ENCODE measurements around the gene GSAP. TPM values are rescaled to one million over a fixed set of nuclear protein-coding genes. Genes with fewer than 3 reads are reported as not detected.

GSAP gene
- total RNA-seq, 1 experiment from 2014 or later, result 23.3 TPM

- Mint-ChIP-seq H3K4me3 (ENCODE audit: low read depth, unreplicated experiment) (no peak overlapping the region), H3K36me3 (ENCODE audit: insufficient read depth, unreplicated experiment) (no peaks in the 10 kb centered on the region), H3K4me1 (ENCODE audit: low read depth, unreplicated experiment) (peaks cover 33% of the 10 kb centered on the region), H3K27me3 (ENCODE audit: unreplicated experiment) (no peaks in the 10 kb centered on the region), H3K27ac (ENCODE audit: unreplicated experiment) (no peak overlapping the region), H3K9me3 (ENCODE audit: low read depth, unreplicated experiment) (no peaks in the 10 kb centered on the region)
- no peak for TF ChIP-seq CTCF (IDR thresholded peaks at IDR 0.05; ENCODE audit: unreplicated experiment)
- BruUV-seq (replicated peaks), result no TSS peak
- intact Hi-C loops (cut with micrococcal nuclease; ENCODE audit: unreplicated experiment), result no loop called here
- DNase-seq, result no peak
- CTCF ChIA-PET, result no interaction called here
These were observed 45.7 kb upstream of the GSAP start for GRCh38 chr7:77461842-77462241.

DNA sequence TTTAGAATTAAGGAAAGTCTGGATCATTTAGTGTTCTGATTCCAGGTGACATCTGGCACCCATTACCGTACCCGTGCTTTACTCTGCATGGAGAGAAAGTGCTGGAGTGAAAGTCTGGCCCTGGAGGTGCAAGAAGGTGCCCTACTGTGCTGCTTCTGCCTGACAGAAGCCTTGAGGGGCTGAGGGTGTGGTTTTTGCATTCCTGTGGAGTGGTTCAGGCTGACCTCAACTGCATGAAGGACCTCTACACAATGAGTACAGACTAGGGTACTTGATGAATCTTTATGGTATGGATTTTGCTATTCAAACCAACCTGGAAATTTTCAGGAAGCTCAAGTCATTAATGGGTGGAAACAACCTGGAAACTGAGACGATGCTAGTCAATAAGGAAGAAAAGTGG lies 45.1 kb upstream of the GSAP start:
- no peaks in the 10 kb centered on the region for H3K9me3 Mint-ChIP-seq (ENCODE audit: low read depth, unreplicated experiment)
- H3K27ac Mint-ChIP-seq (ENCODE audit: unreplicated experiment), result no peak overlapping the region
- no peaks in the 10 kb centered on the region for H3K36me3 Mint-ChIP-seq (ENCODE audit: insufficient read depth, unreplicated experiment)
- H3K27me3 Mint-ChIP-seq (ENCODE audit: unreplicated experiment), result no peaks in the 10 kb centered on the region
- CTCF ChIA-PET, result no interaction called here
- no TSS peak for BruUV-seq (replicated peaks)
- peaks cover 33% of the 10 kb centered on the region for H3K4me1 Mint-ChIP-seq (ENCODE audit: low read depth, unreplicated experiment)
- TF ChIP-seq CTCF (IDR thresholded peaks at IDR 0.05; ENCODE audit: unreplicated experiment), result no peak
- DNase-seq, result no peak
- H3K4me3 Mint-ChIP-seq (ENCODE audit: low read depth, unreplicated experiment), result no peak overlapping the region
- intact Hi-C loops (cut with micrococcal nuclease; ENCODE audit: unreplicated experiment), result no loop called here

DNA sequence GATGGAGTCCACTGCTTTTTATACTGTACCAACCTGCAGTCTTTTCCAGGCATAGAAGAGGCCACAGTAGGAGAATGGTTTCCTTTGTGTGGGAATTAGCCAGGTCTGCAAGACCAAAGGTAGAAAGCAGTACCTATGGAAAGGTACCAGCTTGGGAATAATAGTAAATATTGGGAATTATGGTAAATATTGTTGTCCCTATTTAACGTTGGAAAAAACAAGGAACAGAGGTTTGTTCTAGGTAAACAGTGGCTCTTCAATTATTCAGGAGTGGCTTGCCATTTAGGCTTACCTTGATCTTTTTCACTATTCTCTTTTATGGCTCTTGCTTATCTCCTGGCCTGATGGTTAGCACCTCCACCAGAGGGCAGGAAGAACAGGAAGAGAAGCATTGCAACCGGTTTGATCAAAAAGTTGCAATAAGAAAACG lies 43.9 kb upstream of the GSAP start:
- H3K9me3 Mint-ChIP-seq (ENCODE audit: low read depth, unreplicated experiment), result no peaks in the 10 kb centered on the region
- H3K36me3 Mint-ChIP-seq (ENCODE audit: insufficient read depth, unreplicated experiment), result no peaks in the 10 kb centered on the region
- CTCF ChIA-PET, result interaction anchor here (0.5 kb wide), 1 partner anchor 38 kb away, joined by 4 read pairs; no protein-coding TSS in a partner anchor
- no peak overlapping the region for H3K27ac Mint-ChIP-seq (ENCODE audit: unreplicated experiment)
- no peak for TF ChIP-seq CTCF (IDR thresholded peaks at IDR 0.05; ENCODE audit: unreplicated experiment)
- peaks cover 33% of the 10 kb centered on the region for H3K4me1 Mint-ChIP-seq (ENCODE audit: low read depth, unreplicated experiment)
- H3K27me3 Mint-ChIP-seq (ENCODE audit: unreplicated experiment), result no peaks in the 10 kb centered on the region
- no TSS peak for BruUV-seq (replicated peaks)
- intact Hi-C loops (cut with micrococcal nuclease; ENCODE audit: unreplicated experiment), result no loop called here
- no peak for DNase-seq
- no peak overlapping the region for H3K4me3 Mint-ChIP-seq (ENCODE audit: low read depth, unreplicated experiment)

DNA sequence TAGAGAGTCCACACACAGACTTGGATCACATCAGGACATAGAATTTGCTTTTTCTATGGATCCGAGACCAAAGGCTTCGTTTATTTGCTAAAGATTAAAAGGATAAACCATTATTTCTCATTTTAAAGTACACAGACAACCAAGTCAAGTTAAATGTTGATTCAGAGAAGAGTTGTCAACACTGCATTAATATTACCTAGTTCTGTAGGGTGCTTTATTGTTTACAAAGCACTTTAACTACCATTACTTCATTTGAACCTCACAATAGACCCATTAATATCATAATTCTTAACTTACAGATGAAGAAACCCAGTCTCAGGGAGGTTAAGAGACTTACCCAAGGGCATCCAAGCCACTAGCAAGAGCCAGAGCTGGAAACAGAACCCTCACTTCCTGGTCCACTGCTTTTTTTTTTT lies 43.2 kb upstream of the GSAP start:
- Mint-ChIP-seq H3K4me3 (ENCODE audit: low read depth, unreplicated experiment) (no peak overlapping the region), H3K9me3 (ENCODE audit: low read depth, unreplicated experiment) (no peaks in the 10 kb centered on the region), H3K27me3 (ENCODE audit: unreplicated experiment) (no peaks in the 10 kb centered on the region), H3K4me1 (ENCODE audit: low read depth, unreplicated experiment) (peaks cover 33% of the 10 kb centered on the region), H3K27ac (ENCODE audit: unreplicated experiment) (no peak overlapping the region), H3K36me3 (ENCODE audit: insufficient read depth, unreplicated experiment) (no peaks in the 10 kb centered on the region)
- no peak for DNase-seq
- intact Hi-C loops (cut with micrococcal nuclease; ENCODE audit: unreplicated experiment), result loop anchor here (5.0 kb wide), 1 partner anchor 83 kb away; no protein-coding TSS in a partner anchor
- no TSS peak for BruUV-seq (replicated peaks)
- CTCF ChIA-PET, result no interaction called here
- no peak for TF ChIP-seq CTCF (IDR thresholded peaks at IDR 0.05; ENCODE audit: unreplicated experiment)
